ENCODE results near the gene SELENOK.

The SELENOK gene

DNA sequence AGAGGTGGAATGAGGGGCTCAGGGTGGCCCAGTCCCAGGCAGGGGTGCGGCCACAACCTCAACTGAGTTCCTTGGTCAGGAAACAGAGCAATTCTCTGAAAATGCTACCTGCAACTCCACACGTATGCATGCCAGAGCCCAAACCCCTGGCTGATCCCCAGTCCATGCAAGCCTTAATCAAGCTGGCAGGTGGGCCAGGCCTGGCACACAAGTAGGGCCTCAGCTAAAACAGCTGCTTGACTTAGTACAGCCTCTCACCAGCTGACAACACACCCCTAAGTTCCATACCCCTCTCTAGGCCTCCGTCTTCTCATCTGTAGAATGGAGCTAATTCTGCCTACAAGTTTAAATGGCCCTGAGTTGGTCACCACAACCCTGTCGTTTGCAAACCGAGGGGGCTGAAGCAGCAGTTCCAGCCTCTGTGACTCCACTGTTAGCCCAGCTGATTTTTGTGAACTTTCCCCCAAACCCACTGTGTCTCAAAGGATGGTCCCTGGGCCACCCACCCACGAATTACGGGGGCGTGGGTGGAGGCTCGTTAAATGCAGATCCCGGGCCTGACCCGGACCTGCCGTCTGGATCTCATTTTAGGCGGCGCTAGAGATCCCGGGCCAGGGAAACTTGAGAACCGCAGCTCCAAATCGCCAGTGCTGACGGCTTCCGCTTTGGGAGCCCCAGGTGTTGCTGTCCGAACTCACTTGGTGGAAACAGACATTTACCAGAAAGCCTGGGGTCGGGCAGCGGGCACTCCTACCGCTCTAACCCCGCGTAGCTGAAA lies 46.4 kb downstream of the SELENOK start:
- in situ Hi-C loops (cut with MboI; ENCODE audit: low pct_unique_long_range_greater_than_20kb, low sequenced_read_pairs): no loop called here
- DNase-seq: peak; percentile 58

DNA sequence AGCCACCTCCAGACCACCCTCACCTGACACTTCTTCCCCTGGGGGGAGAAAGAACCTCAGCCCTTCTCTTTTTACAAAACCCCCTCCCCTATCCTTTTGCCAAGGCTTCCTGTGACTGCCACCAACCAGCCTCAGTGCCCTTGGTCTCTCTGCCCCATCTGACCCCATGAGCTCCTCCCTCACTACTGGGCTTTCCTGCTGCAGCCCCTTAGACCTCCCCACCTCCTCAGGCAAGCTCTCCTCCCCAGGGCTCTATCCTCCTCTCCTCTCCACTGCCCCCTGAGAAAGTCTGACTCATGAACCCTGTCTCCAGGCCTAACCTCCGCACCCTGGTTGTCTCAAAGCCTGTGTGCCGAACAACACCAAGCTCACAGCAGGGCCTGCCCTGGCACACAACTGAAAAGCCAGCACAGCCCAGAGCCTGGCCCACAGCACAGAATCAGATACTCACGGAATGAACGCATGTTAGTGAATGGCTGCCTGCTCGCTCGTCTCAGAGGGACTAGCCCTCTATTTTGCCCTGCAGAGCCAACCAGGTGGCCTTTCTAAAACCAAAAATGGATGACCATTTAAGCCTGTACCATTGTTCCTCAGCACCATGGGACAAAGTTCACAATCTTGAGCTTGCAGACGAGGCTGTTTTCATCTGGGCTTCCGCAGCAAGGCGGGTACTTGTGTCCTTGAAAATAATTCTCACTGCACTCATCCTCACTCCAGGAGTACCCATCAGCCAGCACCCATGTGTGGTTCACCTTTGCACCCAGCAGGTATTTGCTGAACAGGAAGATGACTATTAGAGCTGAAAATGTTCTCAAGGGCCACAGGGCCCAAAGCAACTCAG lies 47.2 kb downstream of the SELENOK start:
- in situ Hi-C loops (cut with MboI; ENCODE audit: low pct_unique_long_range_greater_than_20kb, low sequenced_read_pairs): no loop called here
- DNase-seq: no peak

DNA sequence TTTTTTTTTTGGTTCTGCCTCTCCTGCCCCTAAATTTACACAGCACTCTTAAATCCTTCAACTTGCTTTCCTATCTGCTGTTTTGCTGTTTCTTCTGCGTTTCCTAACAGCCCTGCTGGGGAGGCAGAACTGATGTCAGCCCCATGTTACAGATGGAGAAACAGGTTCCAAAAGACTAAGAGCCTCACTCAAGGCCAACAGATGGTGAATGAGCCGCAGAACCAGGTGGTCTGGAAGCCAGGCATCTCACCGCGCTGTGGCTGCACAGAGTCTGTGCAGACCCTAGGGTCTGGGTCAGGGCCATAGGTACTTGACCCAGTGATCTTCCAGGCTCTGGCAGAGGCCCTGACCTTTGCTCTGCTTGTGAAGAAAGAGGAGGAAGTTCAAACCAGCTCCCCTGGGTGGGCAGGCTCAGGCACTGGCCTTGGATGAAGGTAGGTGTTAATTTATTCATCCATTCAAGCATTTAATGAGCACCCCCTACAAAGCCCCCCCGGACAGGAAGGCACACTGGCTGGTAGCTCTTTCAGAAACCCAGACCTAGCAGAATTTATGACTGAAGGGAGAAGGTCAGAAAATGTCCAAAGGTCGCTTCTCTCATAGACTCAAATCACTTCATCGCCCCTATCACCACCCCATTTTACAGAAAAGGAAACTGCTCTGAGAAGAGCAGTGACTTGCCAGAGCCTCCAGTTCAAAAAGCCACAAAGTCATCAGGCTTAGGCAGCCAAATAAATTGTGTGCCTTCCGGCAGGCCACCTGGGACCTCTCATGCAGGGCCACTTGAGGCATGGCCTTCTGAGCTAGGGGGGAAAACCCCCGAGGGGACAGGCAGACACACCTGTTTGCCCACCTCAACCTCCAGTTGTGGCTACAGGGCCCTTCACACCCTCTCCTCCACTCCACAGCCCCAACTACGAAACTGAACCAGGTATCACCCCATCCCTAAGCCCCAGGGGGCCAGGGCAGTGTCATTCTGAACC lies 48.2 kb downstream of the SELENOK start:
- DNase-seq: no peak
- in situ Hi-C loops (cut with MboI; ENCODE audit: low pct_unique_long_range_greater_than_20kb, low sequenced_read_pairs): no loop called here

DNA sequence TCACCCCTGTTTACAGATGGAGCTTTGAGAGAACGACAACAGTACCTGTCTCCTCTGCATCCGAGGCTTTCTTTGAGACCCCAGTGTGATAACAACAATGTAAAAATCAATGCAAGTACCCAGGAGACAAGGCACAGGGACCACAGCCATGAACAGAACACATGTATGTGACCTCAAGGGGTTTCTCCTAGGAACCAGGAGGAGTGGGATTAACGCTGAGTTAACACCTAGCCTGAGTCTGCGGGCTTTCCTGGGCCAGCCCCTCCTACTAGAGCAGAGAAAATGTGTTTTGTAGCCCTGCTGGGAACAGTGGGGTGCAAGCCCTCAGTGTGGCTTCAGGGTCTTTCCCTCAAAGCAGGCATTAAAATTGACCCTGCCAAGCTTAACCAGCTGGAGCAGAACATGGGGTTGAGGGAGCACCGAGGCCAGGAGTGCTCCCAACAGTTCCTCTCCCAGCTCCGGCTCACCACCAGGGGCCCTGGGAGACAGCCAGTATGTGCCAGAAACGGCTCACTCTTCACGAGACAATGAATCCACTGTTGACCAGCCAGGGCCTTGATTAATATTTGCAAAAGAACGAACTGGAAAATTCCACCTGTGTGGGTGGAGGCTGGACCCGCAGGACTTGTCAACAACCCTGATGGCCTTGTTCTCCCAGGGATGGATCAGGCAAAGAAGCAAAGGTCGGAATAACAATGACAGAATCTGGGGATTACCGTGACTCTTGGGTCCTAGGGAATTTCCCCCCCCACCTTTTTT lies 49.0 kb downstream of the SELENOK start:
- in situ Hi-C loops (cut with MboI; ENCODE audit: low pct_unique_long_range_greater_than_20kb, low sequenced_read_pairs): no loop called here

DNA sequence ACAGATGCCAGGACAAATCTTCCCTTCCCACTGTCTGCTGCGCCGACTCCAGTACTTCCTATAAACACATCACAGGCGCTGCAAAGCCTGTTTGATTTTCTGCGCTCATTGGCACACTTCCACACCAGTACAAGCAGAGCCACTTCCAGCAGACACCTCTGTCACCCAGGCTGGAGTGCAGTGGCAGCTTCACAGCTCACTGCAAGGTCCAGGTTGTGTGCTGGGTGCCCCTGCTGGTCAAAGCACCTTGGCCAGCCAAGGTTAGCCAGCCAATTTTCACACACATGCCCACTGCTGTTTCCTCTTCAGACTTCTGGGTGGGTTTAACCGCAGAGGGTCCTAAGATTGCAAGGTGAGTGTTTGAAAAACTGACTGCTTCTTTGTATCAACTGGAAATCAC lies 50.4 kb downstream of the SELENOK start:
- no peak for DNase-seq
- in situ Hi-C loops (cut with MboI; ENCODE audit: low pct_unique_long_range_greater_than_20kb, low sequenced_read_pairs): no loop called here

More for the DNA sequence above, 49.0 kb downstream of the SELENOK start:
- DNase-seq: no peak

DNA sequence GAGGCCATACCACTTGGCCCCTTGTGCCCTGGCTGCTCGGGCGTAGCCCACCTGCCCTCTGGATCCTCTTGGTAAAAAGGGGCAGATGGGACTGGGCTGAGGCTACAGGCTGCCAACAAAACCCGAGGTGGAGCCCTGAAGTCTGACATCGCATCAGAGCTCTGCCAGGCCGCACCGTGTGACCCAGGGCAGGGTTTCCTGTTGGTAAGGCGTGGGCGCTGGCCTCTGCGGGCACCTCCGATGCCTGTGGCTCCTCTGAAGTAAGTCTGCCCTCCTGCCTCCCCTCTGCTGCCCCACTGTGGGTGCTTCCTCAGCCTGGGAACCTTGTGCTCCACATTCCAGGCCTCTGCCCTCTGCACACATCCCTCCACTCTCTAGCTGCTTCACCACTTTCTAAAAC lies 54.3 kb downstream of the SELENOK start:
- no peak for DNase-seq
- in situ Hi-C loops (cut with MboI; ENCODE audit: low pct_unique_long_range_greater_than_20kb, low sequenced_read_pairs): no loop called here

DNA sequence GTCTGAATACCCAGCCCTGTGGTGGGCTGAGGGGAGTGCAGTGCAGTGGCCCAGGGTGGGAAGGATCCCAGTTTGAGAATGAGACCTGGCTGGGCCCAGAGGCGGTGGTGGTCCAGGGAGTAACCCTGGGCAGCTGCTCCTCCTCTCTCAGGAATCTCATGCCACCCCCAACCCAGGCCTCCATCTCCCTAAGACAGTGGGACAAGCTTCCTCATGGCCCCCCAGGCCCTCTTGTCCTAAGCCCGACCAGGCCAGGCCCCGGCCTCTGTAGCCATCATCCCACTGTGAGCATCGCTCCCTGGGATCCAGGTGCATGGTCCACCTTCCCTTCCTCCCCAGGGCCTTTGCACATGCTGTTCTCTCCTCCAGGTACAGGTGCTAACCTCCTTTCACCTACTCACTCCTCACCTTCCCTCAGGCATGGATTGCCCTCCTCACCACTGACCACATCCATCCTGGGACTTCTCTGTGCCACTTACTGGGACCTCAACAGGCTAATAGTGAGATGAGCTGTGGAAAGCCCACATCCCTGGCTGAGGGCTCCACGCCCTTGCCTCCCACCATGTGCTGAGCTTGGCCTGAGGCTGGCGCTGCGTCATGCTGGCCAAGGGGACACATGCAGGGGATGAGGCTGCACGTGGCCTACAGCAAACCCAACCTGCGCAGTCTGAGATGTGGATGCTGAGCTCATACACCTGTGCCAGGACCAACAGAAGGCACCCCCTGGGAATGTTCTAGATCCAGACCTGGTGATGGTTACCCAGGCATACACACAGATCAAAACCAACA lies 55.4 kb downstream of the SELENOK start:
- no peak for DNase-seq
- in situ Hi-C loops (cut with MboI; ENCODE audit: low pct_unique_long_range_greater_than_20kb, low sequenced_read_pairs): no loop called here

DNA sequence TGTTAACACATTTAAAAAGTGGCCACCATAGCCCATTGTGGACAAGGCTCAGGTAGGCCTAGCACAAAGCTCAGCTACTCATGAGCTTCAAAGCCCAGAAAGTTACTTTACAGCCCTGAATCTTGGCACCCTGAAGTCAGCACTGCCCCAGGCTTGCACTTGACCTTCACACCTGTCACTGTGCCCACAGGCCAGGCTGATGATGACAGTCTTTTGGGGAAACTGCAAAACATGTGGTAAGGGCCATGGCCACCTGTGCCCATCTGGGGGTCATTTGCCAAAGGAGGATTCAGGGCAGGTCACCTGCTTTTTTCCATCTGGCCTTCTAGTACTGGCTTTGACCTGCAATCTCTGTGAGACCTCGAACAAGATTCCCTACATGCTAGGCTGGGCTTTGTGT lies 56.4 kb downstream of the SELENOK start:
- in situ Hi-C loops (cut with MboI; ENCODE audit: low pct_unique_long_range_greater_than_20kb, low sequenced_read_pairs): no loop called here
- no peak for DNase-seq

DNA sequence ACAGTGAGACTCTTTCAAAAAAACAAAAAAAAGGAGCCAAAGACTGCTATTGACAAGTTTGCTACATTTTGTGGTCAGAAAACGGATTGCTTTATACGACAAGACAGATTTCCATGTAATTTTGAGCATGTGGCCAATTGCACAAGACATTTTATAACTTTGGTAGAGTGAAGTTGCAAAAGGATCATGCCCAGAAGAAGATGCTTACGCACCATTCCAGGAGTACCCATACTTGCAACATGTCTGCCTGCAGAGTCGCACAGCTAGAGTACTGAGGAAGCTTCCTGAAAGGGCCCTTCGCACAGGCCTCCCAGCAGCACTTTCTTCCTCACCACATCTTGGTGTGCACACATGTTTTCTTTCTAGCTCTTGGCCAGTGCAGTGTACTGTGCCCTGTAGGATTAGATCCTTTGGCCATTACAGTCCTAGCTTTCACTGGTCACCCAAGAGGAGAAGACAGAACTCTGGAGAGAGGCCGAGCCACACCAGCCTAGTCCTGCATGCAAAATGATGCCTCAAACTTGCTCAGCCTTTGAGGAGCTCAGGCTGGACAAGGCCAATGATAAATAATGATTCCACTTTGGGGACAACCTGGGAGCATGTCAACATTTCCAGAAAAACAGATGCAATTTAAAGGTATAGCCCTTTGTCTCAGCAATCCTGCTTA lies 57.1 kb downstream of the SELENOK start:
- in situ Hi-C loops (cut with MboI; ENCODE audit: low pct_unique_long_range_greater_than_20kb, low sequenced_read_pairs): no loop called here
- no peak for DNase-seq
